ENCODE data around the gene NDUFA6.

The NDUFA6 gene

GRCh38 chr22:42069801-42070516 is 20.6 kb downstream of the NDUFA6 start:
- no peak for DNase-seq

GRCh38 chr22:42068291-42068690 is 22.3 kb downstream of the NDUFA6 start:
- DNase-seq = no peak

- DNase-seq = no peak
These were observed 22.8 kb downstream of the NDUFA6 start for GRCh38 chr22:42067671-42068251.

GRCh38 chr22:42066937-42067336 is 23.6 kb downstream of the NDUFA6 start:
- DNase-seq = no peak

- DNase-seq = no peak
These were observed 24.3 kb downstream of the NDUFA6 start for GRCh38 chr22:42066126-42066761.

- no peak for DNase-seq
These were observed 25.0 kb downstream of the NDUFA6 start for GRCh38 chr22:42065438-42066125.

- no peak for DNase-seq
These were observed 25.9 kb downstream of the NDUFA6 start for GRCh38 chr22:42064629-42065028.

- no peak for DNase-seq
These were observed 27.9 kb downstream of the NDUFA6 start for GRCh38 chr22:42062506-42063170.

- DNase-seq = no peak
These were observed 29.5 kb downstream of the NDUFA6 start for GRCh38 chr22:42061041-42061440.

- DNase-seq = no peak
These were observed 30.1 kb downstream of the NDUFA6 start for GRCh38 chr22:42060489-42060888.

- no peak for DNase-seq
These were observed 33.6 kb downstream of the NDUFA6 start for GRCh38 chr22:42056757-42057511.

- DNase-seq = no peak
These were observed 37.8 kb downstream of the NDUFA6 start for GRCh38 chr22:42052765-42053164.

GRCh38 chr22:42050641-42051180 is 39.9 kb downstream of the NDUFA6 start:
- DNase-seq = no peak

- no peak for DNase-seq
These were observed 48.8 kb downstream of the NDUFA6 start for GRCh38 chr22:42041784-42042183.

- no peak for DNase-seq
These were observed 51.3 kb downstream of the NDUFA6 start for GRCh38 chr22:42039271-42039670.
